8988T (cell line): ENCODE data around the gene CCDC194.

Experiments
- DNase-seq: peaks from one replicate; pipeline ENCODE4 v3.0.0; 2011

CCDC194 gene

GRCh38 chr19:17405250-17406045 lies 11.5 kb upstream of the CCDC194 start, which contains the start of gene BST2:
Gene BST2, minus strand, starts transcription at chr19:17405630. Its CDS starts 55 bp downstream, at chr19:17405575.
- DNase-seq = no peak

GRCh38 chr19:17404621-17405249 lies 10.7 kb upstream of the CCDC194 start:
- DNase-seq = no peak

GRCh38 chr19:17404015-17404414 lies 10.0 kb upstream of the CCDC194 start:
- no peak for DNase-seq

GRCh38 chr19:17402982-17403855 lies 9.2 kb upstream of the CCDC194 start:
- peak; percentile 62 for DNase-seq

GRCh38 chr19:17401628-17402027 lies 7.6 kb upstream of the CCDC194 start:
- no peak for DNase-seq

- DNase-seq = no peak
Observed at GRCh38 chr19:17398902-17399527, 5.0 kb upstream of the CCDC194 start.

- peak; percentile 96 for DNase-seq
Observed at GRCh38 chr19:17394891-17395415, 957 bp upstream of the CCDC194 start.

- peak; percentile 46 for DNase-seq
Observed at GRCh38 chr19:17393002-17393401, 994 bp downstream of the CCDC194 start.

GRCh38 chr19:17391371-17392151 lies 2.4 kb downstream of the CCDC194 start:
- peak; percentile 52 for DNase-seq

GRCh38 chr19:17390665-17391370 lies 3.2 kb downstream of the CCDC194 start:
- peak; percentile 99 for DNase-seq

GRCh38 chr19:17389957-17390664 lies 3.9 kb downstream of the CCDC194 start:
- no peak for DNase-seq

GRCh38 chr19:17389288-17389687 lies 4.7 kb downstream of the CCDC194 start:
- DNase-seq = no peak

- peak; percentile 87 for DNase-seq
Observed at GRCh38 chr19:17385878-17386611, 8.0 kb downstream of the CCDC194 start.

- DNase-seq = no peak
Observed at GRCh38 chr19:17380426-17381138, 13.4 kb downstream of the CCDC194 start.

- DNase-seq = no peak
Observed at GRCh38 chr19:17379221-17379631, 14.8 kb downstream of the CCDC194 start.

- no peak for DNase-seq
Observed at GRCh38 chr19:17378271-17378670, 15.7 kb downstream of the CCDC194 start.

GRCh38 chr19:17376935-17377600 lies 16.9 kb downstream of the CCDC194 start, which contains the start of gene PLVAP:
Gene PLVAP, minus strand, starts transcription at chr19:17377342. Its CDS starts 54 bp downstream, at chr19:17377288.
- no peak for DNase-seq

GRCh38 chr19:17370026-17370587 lies 23.9 kb downstream of the CCDC194 start:
- no peak for DNase-seq
